ENCODE measurements around the gene PDE4C.

PDE4C gene

DNA sequence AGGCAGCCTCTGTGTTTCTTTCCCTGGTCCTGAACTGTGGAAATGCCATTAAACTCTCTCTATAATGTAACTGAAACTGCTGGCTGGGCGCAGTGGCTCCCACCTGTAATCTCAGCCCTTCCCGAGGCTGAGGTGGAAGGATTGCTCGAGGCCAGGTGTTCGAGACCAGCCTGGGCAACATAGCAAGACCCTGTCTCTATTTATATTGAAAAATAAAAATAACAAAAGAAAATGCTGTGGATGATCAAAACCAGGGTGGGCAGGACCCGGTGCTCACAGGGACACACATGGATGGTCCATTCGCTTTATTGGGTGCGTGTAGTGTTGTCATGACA is 29.8 kb downstream of the PDE4C start:
- DNase-seq, result no peak

DNA sequence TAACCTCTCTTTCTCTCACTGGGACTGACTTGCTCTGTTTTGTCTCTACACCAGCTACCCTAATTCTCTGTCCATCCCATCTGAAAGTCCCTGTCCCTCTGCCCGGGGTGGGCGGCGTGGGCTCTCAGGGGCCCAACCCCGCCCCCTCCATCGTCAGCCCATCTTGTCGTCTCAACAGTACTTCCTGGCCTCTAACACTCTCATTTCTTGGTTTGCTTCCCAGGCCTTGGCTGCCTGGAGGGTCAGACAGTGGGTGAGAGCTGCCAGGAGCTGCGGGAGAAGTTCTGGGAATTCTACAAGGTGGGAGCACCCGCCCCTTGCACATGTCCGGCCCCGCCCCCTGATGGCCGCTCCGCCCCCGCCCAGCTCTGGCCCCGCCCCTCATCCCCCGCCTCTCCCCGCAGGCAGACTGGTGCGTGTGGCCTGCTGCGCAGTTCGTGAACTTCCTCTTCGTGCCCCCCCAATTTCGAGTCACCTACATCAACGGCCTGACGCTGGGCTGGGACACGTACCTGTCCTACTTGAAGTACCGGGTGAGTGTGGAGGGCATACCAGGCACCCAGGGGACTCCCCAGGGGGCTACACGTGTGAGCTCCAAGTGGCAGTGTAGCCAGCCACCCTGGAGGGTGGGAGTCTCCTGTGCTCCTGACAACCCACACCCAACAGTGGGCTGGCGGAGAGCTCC is 31.5 kb downstream of the PDE4C start:
- peak; percentile 66 for DNase-seq

DNA sequence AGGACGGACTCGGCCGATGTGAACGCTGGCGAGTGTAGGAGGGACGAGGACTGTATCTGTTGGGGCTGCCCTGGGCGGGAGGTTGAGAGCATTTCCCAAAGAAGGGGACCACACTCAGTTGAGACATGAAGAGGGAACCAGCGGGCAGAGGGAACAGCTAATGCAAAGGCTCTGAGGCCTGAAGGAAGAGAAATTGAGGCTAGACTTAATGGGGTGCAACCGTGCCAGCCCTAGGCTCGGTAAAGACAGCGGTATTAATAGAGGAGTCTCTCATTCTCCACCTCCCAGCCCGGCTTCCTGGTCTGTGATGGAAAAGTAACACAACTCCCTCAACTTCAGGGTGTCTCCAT is 32.1 kb downstream of the PDE4C start:
- no peak for DNase-seq

DNA sequence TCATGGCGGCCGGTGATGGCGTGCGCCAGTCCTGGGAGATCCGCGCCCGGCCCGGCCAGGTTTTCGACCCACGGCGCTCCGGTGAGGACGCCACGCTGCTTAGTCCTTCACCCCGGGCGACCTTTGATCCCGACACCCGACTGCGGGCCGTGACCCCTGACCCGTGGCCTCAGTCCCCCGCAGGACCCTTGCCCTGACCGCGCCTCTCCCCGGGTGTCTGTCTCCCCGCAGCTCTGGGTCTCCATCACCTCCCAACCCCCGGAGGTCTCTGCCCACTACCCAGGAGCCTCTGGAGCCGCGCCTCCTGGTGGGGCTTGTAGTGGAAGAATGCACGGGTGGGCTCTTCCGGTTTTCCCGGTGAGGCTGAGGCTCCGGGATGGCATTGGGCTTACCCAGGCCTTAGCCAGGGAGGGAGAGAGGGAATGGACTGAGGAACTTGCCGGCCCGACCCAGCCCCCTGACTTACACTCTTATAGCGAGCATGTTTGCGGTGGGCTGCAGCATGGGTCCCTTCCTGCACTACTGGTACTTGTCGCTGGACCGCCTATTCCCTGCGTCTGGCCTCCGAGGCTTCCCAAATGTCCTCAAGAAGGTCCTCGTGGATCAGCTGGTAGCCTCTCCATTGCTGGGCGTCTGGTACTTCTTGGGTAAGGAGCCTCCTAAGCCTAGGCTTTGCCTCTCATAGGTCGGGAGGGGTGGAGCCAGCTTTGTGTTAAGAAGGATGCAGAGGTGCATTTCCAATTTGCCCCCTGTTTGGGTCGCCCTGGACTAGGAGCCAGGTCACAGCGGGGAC is 32.7 kb downstream of the PDE4C start:
- no peak for DNase-seq

DNA sequence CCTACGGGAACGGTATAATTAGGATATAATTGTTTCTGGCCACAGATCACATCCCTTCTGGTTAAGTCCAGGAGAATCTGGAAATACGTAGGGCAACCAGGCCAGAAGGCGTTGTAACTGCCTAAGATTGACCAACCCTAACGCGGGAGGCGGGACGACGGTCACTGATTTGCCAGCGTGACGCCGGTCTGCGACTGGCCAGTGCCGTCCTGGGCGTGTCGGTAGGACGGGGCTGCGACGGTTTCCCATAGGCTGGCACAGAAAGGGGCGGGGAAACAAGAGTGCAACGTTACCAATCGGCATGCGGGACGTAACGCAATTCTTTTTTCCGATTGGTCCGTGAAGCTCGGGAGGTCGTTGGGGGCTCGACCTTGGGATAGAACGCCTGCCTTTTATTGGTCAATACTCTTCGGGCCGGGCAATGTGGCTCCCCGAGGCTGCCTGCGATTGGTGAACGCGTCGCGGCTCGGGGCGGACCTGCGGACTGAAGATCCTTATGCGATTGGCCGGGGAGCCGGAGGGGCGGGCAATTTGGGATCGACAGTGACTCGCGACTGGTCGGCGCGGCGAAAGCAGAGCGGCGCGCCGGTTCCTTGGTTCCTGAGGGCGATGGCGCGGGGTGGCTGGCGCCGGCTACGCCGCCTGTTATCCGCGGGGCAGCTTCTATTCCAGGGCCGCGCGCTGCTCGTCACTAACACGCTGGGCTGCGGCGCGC is 33.4 kb downstream of the PDE4C start, which contains the start of gene MPV17L2:
Gene MPV17L2, plus strand, starts transcription at position 546 of the 715 bp plus-strand sequence. Its CDS starts 64 bp downstream, at position 610.
- DNase-seq, result peak; percentile 100

DNA sequence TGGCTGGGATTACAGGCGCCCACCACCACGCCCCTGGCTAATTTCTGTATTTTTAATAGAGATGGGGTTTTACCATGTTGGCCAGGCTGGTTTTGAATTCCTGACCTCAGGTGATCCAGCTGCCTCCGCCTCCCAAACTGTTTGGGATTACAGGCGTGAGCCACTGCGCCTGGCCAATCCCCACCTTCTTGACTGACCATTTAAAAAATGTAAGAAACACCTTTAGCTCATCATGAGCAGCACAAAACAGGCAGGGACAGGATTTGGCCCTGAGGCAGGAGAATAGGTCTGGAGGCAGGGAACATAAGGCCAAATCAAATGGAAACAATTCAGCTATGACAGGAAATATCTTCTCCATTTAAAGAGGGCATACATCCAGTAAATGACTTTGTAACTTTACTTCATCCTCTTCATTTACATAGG is 34.6 kb downstream of the PDE4C start:
- no peak for DNase-seq

DNA sequence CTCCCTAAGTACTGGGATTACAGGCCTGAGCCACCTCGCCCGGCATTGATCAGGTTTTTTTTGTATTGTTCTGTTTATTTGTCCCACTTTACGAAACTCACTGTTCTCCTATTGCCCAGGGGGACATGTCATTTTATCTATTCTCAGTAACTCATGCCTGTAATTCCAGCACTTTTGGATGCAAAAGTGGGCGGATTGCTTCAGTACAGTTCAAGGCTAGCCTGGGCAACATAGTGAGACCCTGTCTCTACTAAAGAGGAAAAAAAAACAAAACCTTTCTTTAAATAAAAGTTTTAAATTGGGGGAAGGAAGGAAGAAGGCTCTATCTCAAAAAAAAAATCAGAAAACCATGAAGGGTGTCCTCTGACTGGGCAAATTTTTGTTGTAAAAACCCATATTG is 36.0 kb downstream of the PDE4C start:
- DNase-seq, result no peak

DNA sequence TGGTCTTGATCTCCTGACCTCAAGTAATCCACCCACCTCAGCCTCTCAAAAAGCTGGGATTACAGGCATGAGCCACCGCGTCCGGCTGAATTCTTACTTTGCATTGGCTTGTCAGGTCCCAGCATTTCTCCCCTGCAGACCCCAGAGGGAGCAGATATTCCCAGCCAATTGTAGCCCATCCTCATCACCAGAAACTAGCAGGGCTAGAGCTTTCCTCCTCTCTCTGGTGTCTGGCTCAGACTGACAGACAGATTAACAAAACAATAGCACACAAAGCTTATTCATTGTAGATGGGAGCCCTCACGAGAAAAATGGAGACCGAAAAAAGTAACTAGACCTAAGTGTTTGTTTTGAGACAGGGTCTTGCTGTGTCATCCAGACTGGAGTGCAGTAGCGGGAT is 40.7 kb downstream of the PDE4C start:
- no peak for DNase-seq

DNA sequence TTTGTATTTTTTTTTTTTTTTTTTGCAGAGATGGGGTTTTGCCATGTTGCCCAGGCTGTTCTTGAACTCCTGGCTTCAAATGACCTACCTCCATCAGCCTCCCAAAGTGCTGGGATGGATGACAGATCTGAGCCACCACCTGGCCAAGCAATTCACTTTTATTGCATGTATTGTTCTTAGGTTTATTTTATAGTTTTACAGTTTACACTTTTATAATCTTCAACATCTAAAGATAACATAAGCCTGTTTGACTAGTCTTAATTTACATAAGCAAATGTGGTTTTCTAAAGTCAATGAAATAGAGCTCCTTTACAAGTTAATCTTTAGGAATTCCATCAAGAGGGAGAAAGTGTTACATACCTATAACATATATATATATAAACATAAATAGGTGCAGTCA is 42.7 kb downstream of the PDE4C start:
- no peak for DNase-seq

DNA sequence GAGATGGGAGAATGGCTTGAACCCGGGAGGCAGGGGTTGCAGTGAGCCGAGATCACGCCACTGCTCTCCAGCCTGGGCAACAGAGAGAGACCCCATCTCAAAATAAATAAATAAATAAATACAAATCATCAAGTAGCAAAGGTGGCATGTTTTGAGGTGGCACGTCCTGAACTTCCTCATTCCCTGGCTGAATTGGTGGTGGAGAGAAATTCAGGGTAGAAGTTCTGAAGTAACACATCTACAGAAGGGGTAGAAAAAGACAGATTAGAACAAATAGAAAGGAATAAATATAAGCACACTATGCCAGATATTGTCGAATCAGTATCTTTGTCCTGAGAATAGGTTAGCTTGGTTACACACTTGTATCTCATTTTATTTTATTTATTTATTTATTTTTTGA is 46.3 kb downstream of the PDE4C start:
- DNase-seq, result no peak

DNA sequence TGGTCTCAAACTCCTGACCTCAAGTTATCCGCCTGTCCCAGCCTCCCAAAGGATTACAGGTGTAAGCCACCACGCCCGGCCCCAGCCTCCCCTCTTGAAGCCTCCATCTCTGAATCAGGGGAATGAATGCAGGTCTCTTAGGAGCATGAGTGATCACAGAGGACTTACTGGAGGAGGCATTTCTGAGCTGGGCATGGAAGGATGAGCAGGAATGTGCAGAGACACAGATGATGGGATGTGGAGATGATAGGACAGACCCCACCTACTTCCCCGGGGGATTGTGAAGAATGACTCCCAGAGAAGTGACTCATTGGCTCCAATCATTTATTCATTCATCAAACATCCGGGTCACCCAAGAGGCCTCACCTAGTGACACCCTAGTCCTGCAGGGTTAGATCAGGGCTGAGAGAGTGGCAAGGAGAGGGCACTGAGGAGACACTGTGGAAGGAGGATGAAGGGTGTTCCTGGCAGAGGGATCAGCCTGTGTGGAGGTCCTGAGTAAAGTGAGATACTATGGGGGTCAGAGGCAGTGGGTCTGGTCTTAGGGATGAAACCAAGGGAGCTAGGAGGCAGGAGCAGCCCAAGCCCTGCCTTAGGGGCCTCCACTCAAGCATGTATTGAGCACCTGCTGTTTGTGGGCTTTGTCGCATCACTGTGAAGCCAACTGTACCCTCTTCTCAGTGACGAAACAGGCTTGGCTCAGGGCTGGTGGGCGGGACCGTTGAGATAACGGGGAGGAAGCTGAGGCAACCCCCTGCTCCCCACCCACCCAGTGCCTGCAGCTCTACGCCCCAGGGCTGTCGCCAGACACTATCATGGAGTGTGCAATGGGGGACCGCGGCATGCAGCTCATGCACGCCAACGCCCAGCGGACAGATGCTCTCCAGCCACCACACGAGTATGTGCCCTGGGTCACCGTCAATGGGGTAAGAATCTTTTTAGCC is 49.6 kb downstream of the PDE4C start:
- DNase-seq, result no peak

DNA sequence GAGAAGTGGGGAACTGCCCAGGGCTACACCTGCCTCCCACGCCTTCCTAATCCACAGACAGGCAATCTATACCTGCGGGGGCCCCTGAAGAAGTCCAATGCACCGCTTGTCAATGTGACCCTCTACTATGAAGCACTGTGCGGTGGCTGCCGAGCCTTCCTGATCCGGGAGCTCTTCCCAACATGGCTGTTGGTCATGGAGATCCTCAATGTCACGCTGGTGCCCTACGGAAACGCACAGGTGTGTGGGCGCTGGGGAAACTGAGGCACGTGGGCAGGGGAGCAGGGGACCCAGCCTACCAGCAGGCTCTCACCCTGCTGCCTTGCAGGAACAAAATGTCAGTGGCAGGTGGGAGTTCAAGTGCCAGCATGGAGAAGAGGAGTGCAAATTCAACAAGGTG is 51.3 kb downstream of the PDE4C start:
- DNase-seq, result no peak

Measured in CD4-positive, alpha-beta T cell treated with Interferon gamma for 1 hour (primary cell).